HepG2 (cell line): Measurements from ENCODE around the gene PTGES3. TPM values are rescaled to one million over a fixed set of nuclear protein-coding genes. Genes with fewer than 3 reads are reported as not detected.
A peak's percentile ranks its signal among the peaks of the same experiment; 100 is the strongest.

Experiments used
- ARNT2 ChIP-seq: sonication (generic); formaldehyde crosslinking; IDR thresholded peaks from 2 replicates; pipeline ENCODE4 v1.8.0; 2022; ENCODE audit warnings: mild to moderate bottlenecking, low read depth, missing genetic modification reagents, moderate library complexity
- CREM ChIP-seq, 2 experiments: sonication (generic) in 1 of 2; formaldehyde crosslinking in 1 of 2; IDR thresholded peaks; 2 replicates each; pipeline versions ENCODE4 v1.4.0 to v1.6.1; 2016 to 2020; ENCODE audit warnings: antibody characterized with exemption in 1 of 2, mild to moderate bottlenecking in 1 of 2, missing genetic modification reagents in 1 of 2
- DMAP1 ChIP-seq: IDR thresholded peaks from 2 replicates; pipeline ENCODE4 v1.6.1; 2016
- FOXP1 ChIP-seq, 2 experiments: fragments of 450-650 bp in 1 of 2; IDR thresholded peaks; 2 replicates each; pipeline ENCODE4 v1.6.1; 2017 to 2018; ENCODE audit warnings: antibody characterized with exemption in 1 of 2
- HOXA3 ChIP-seq: sonication (generic); formaldehyde crosslinking; IDR thresholded peaks from 2 replicates; pipeline ENCODE4 v1.5.0; 2020; ENCODE audit warnings: missing genetic modification reagents
- MXD1 ChIP-seq: sonication (generic); formaldehyde crosslinking; IDR thresholded peaks from 2 replicates; pipeline ENCODE4 v1.4.0; 2020; ENCODE audit warnings: mild to moderate bottlenecking, missing genetic modification reagents
- PCBP2 ChIP-seq: fragments of 200-400 bp; formaldehyde crosslinking; optimal IDR thresholded peaks from 2 replicates; pipeline ENCODE3; 2018; ENCODE audit warnings: low read length, low read depth; ENCODE audit not compliant: poor library complexity, severe bottlenecking
- PLRG1 ChIP-seq: fragments of 450-650 bp; conservative IDR thresholded peaks from 2 replicates; pipeline ENCODE4 v1.6.1; 2016
- PLSCR1 ChIP-seq: sonication (generic); formaldehyde crosslinking; IDR thresholded peaks from 2 replicates; pipeline ENCODE4 v1.5.0; 2020; ENCODE audit warnings: missing genetic modification reagents, mild to moderate bottlenecking, borderline replicate concordance
- PPARG ChIP-seq: conservative IDR thresholded peaks from 2 replicates; pipeline ENCODE4 v1.6.1; 2016; ENCODE audit warnings: missing biosample characterization, missing genetic modification reagents
- PREB ChIP-seq: sonication (generic); formaldehyde crosslinking; IDR thresholded peaks from 2 replicates; pipeline ENCODE4 v1.4.0; 2020; ENCODE audit warnings: missing genetic modification reagents
- RARA ChIP-seq: IDR thresholded peaks from 2 replicates; pipeline ENCODE4 v1.6.1; 2016; ENCODE audit warnings: missing genetic modification reagents, missing compliant biosample characterization
- RXRB ChIP-seq: IDR thresholded peaks from 2 replicates; pipeline ENCODE4 v1.6.1; 2016; ENCODE audit warnings: borderline replicate concordance, missing genetic modification reagents, missing compliant biosample characterization
- SAP130 ChIP-seq: IDR thresholded peaks from 2 replicates; pipeline ENCODE4 v1.6.1; 2016; ENCODE audit warnings: low read depth
- SOX6 ChIP-seq, 2 experiments: fragments of 450-650 bp in 1 of 2; sonication (generic) in 1 of 2; formaldehyde crosslinking in 1 of 2; IDR thresholded peaks; 2 replicates each; pipeline versions ENCODE4 v1.4.0 to v1.6.1; 2017 to 2020; ENCODE audit warnings: antibody characterized with exemption in 1 of 2, mild to moderate bottlenecking in 1 of 2, missing genetic modification reagents in 1 of 2
- TGIF2 ChIP-seq: IDR thresholded peaks from 2 replicates; pipeline ENCODE4 v1.6.1; 2016; ENCODE audit warnings: control low read depth, missing compliant biosample characterization
- ZBTB7A ChIP-seq: sonication (generic); formaldehyde crosslinking; IDR thresholded peaks from 2 replicates; pipeline ENCODE4 v1.8.0; 2022; ENCODE audit warnings: mild to moderate bottlenecking, missing genetic modification reagents
- ZBTB8A ChIP-seq: sonication (generic); formaldehyde crosslinking; IDR thresholded peaks from 2 replicates; pipeline ENCODE4 v1.4.0; 2020; ENCODE audit warnings: mild to moderate bottlenecking, low read depth, missing genetic modification reagents, borderline replicate concordance
- ZFP36 ChIP-seq: fragments of 150-350 bp; IDR thresholded peaks from 2 replicates; pipeline ENCODE4 v1.6.1; 2018; ENCODE audit warnings: borderline replicate concordance, low read length, low read depth; ENCODE audit not compliant: partially characterized antibody
- ZNF382 ChIP-seq: sonication (generic); formaldehyde crosslinking; IDR thresholded peaks from 2 replicates; pipeline ENCODE4 v1.5.0; 2020; ENCODE audit warnings: missing genetic modification reagents, mild to moderate bottlenecking, borderline replicate concordance
- ZNF446 ChIP-seq: sonication (generic); formaldehyde crosslinking; IDR thresholded peaks from 2 replicates; pipeline ENCODE4 v1.5.0; 2020; ENCODE audit warnings: mild to moderate bottlenecking, missing genetic modification reagents
- ZNF674 ChIP-seq: sonication (generic); formaldehyde crosslinking; IDR thresholded peaks from 2 replicates; pipeline ENCODE4 v1.5.0; 2020; ENCODE audit warnings: low read depth, mild to moderate bottlenecking, missing genetic modification reagents
- ZNF710 ChIP-seq: sonication (generic); formaldehyde crosslinking; IDR thresholded peaks from 2 replicates; pipeline ENCODE4 v1.5.0; 2020; ENCODE audit warnings: mild to moderate bottlenecking, missing genetic modification reagents, borderline replicate concordance
- ZNF75D ChIP-seq: sonication (generic); formaldehyde crosslinking; IDR thresholded peaks from 2 replicates; pipeline ENCODE4 v1.8.1; 2023; ENCODE audit warnings: missing genetic modification reagents, mild to moderate bottlenecking, borderline replicate concordance
- ZNF776 ChIP-seq: sonication (generic); formaldehyde crosslinking; IDR thresholded peaks from 2 replicates; pipeline ENCODE4 v1.4.0; 2020; ENCODE audit warnings: mild to moderate bottlenecking, missing genetic modification reagents
- ZNF784 ChIP-seq: sonication (generic); formaldehyde crosslinking; IDR thresholded peaks from 2 replicates; pipeline ENCODE4 v1.5.1; 2020; ENCODE audit warnings: missing genetic modification reagents, mild to moderate bottlenecking, borderline replicate concordance
- polyA plus RNA-seq, 8 experiments: library from polyadenylated mRNA; depleted of rRNA in 3 of 8; stranded (reverse) in 7 of 8; unstranded in 1 of 8; fragments of >200 nt; fragmentation: Illumina TruSeq in 4 of 8; extraction: Trizol in 4 of 8; gene quantifications; 2 replicates each; pipeline versions ENCODE4 v1.2.1 to v1.2.3, GENCODE V29; 2011 to 2016; ENCODE audit warnings: low read depth in 4 of 8, missing spikeins in 1 of 8, mixed read lengths in 1 of 8; ENCODE audit not compliant: insufficient read depth in 1 of 8
- total RNA-seq, 5 experiments: library from RNA; depleted of rRNA; stranded (reverse); fragments of >200 nt; fragmentation: Illumina TruSeq; extraction: Trizol; gene quantifications; 2 replicates each; pipeline ENCODE4 v1.2.3, GENCODE V29; 2016; ENCODE audit warnings: low read depth in 1 of 5

The PTGES3 gene
- total and polyA plus RNA-seq, 2 of the 13 experiments (the other 11 are each of a cell fraction or from before 2014, with no cell fraction given), result 54.4 to 159 TPM

- TF ChIP-seq ZNF710 (CRISPR knock-in tag) (no peak; the same call in 1 of the 2 replicates), HOXA3 (peak; percentile 93), RXRB (peak; percentile 57; the same call in 1 of the 2 replicates), SAP130 (CRISPR knock-in tag) (peak; percentile 91), PLSCR1 (CRISPR knock-in tag) (no peak), ZBTB7A (CRISPR knock-in tag) (no peak), PPARG (CRISPR knock-in tag) (no peak; the same call in 1 of the 2 replicates), ZNF784 (CRISPR knock-in tag) (peak; percentile 64; the same call in 1 of the 2 replicates), FOXP1 (IDR thresholded peaks at IDR 0.05) (no peak), FOXP1 (CRISPR knock-in tag; IDR thresholded peaks at IDR 0.05) (no peak), CREM (IDR thresholded peaks at IDR 0.05) (peak; percentile 23; the same call in 1 of the 2 replicates), CREM (CRISPR knock-in tag; IDR thresholded peaks at IDR 0.05) (no peak), ZNF75D (no peak), ZFP36 (no peak), ZBTB8A (no peak), PLRG1 (no peak), MXD1 (CRISPR knock-in tag) (no peak), DMAP1 (CRISPR knock-in tag) (peak; percentile 63; the same call in 1 of the 2 replicates), PCBP2 (no peak), ZNF674 (0 out of 2 replicates have a peak, but pooled peaks have one; percentile 65), ARNT2 (CRISPR knock-in tag) (no peak), RARA (CRISPR knock-in tag) (no peak), PREB (no peak), TGIF2 (no peak), SOX6 (IDR thresholded peaks at IDR 0.05) (no peak), SOX6 (CRISPR knock-in tag; IDR thresholded peaks at IDR 0.05) (peak; percentile 45), ZNF382 (CRISPR knock-in tag) (no peak), ZNF776 (CRISPR knock-in tag) (no peak), ZNF446 (CRISPR knock-in tag) (no peak)
These were observed 57.9 kb downstream of the PTGES3 start, which contains the start of gene BAZ2A (continued) for GRCh38 chr12:56630180-56630632.
